Endothelial cell of hepatic sinusoid (primary cell): ENCODE measurements around the gene ELAVL1.
"Not testable (repeated sequence)": the region's sequence is repeated elsewhere in the genome, so short reads cannot be mapped to it uniquely, and the experiment has no call there.

Source experiments
- in situ Hi-C: cut with HindIII; loops from 2 replicates; pipeline ENCODE4 v1.10.0; 2017; ENCODE audit warnings: low sequenced_read_pairs

ELAVL1 gene

DNA sequence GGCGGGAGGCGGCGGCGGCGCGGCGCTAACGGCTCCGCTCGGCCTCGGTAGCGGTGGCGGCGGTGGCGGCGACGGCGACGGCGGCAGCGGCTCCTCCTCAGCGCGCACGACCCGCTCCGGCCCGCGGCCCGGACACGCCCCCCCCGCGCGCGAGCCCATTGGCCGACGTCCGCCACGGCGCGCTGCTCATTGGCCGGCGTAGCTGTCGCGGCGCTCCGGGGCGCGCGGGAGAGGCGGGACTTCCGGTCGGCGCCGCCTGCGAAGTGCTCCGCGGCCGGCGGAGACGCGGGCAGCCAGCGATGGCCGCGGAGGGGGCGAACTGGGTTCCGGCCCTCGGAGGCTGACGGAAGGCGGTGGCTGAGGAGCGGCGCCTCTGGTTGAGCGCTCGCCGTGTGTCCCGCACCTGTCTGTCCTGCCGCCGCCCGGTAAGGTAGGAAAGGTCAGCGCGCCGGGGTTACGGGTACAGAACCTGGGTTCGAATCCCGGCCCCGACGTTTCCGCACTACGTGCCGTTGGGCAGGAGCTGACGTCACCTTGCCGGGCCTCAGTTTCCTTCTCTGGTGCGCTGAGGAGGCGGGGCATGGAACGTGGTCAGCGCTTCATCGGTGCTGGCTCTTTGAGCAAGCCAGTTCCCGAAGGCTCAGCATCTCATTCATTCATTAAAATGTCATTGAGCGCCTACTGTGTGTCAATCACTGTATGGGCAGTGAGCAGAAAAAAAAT lies at the start of gene ELAVL1:
Gene ELAVL1, minus strand, starts transcription at position 108 of the 723 bp plus-strand sequence. CDS start 13,826 bp downstream, outside the sequence.
- in situ Hi-C loops = no loop called here

DNA sequence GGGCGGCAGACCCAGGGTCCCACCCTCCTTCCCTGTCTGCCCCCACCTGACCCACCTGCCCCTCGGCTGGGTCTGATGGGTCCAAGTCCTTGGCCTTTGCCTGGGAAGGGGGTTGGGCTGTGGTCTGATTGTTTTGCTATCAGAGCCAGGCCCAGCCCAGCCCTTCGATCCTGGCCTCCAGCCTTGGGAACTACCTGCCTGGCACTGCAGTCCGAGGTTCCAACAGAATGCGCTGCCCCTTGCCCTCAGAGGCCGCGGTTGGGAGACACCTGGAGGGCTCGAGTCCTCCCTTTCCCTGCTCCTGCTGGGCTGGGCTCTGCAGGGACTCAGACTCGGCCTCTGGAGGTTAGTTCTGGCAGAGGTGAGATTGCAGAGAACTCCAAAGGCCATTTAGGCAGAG lies 48.7 kb upstream of the ELAVL1 start:
- in situ Hi-C loops = no loop called here

GRCh38 chr19:8052464-8052859 lies 47.0 kb upstream of the ELAVL1 start, which contains the start of gene CCL25:
TSS of gene CCL25 (plus strand) at chr19:8052760. CDS start at chr19:8053050, 290 bp downstream.
- in situ Hi-C loops = no loop called here

DNA sequence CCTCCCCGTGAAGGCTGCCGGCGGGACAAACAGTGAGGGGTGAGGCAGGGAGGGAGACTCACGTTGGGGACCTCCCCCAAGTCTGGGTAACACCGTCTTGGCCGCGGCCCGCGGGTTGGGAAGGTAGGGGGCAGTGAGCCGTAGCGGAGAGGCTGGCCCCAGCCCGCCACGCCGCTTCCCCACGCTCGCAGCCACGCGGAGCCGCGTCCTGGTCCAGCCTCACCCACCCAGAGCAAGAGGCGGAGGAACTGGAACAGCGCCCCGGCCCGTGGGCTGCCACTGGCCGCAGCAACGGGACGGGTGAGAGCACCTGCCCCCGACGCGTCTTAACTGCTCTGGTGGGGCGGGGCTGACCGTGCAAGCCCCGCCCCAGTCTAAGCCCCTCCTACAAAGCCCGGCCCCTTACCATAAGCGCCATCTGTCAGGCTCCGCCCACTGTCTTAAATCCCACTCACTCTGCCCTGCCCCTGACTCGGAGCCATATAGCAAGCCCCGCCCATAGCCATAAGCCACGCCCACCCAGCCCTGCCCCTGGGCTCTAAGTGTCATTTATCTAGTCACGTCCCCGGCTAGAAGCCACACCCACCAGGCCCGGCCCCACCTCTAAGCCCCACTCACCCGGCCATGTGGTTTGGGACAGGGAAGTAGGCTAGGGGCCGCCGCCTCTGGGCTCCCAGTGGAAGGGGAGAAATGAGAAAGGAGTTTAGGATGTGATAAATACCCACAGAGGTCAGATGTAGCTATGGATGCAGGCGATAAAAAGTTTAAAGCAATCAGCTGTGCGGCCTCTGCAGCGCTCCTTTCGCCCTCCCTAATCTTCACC lies 45.0 kb upstream of the ELAVL1 start:
- in situ Hi-C loops = no loop called here

DNA sequence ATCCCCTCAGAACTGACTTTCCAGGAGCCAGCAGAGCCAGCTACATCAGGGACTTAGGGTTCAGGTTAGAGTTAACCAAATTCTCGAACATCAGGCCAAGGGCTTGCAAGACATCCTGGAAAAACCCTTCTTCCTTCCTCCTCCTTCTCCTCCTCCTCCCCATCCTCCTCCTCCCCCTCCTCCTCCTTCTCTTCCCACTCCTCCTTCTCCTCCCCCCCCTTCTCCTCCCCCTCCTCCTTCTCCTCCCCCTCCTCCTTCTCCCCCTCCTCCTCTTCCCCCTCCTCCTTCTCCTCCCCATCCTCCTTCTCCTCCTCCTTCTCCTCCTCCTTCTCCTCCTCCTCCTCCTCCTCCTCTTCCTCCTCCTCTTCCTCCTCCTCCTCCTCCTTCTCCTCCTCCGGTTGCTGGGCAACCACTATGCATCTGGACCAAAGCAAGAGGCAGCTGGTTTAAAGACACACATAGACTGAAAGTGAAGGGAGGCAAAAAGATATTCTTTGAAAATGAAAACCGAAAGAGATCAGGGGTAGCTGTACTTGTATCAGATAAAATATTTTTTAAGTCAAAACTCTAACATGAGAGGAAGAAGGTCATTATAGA lies 41.2 kb upstream of the ELAVL1 start:
- in situ Hi-C loops = no loop called here

DNA sequence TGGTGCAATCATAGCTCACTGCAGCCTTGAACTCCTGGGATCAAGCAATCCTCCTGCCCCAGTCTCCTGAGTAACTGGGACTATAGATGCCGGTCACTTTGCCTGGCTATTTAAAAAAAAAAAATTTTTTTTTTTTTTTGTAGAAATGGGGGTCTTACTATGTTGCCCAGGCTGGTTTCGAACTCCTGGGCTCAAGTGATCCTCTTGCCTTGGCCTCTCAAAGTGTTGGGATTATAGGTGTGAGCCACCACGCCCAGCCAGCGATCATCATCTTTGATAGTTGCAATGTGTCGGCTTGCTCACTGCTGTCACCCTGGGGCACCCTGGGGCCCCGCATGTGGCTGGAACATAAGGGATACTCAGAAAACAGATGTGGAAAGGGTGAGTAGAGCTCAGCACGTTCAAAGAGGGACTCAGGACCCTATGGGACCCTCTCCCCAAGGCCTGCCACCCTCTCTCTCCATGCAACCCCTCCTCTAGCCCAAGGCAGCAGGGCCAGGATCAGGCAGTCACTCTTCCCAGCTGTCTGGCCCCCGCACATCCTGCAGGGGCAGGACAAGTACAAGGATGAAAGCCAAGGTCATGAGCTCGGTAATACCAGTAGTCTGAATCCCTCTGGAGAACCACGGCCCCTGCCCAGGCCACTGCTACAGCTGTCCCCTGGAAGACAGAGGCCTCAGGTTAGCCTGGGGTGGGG lies 40.6 kb upstream of the ELAVL1 start:
- in situ Hi-C loops = no loop called here

DNA sequence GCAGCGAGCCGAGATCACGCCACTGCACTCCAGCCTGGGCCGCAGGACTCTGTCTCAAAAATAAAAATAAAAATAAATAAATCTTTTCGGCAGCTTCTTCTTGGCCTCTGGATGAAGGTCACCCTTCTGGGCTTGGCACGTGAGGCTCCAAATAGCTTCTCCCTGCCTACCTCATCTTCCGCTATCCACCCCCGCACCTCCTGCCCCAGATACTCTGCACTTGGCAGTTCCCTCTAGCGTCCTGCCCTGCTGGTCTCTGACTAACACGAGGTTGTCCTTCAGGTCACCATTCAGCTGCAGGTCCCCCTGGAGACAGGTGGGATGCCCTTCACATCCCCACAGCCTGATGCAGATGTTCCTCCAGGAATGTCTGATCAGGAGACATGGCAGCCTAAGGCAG lies 38.6 kb upstream of the ELAVL1 start:
- in situ Hi-C loops = no loop called here

DNA sequence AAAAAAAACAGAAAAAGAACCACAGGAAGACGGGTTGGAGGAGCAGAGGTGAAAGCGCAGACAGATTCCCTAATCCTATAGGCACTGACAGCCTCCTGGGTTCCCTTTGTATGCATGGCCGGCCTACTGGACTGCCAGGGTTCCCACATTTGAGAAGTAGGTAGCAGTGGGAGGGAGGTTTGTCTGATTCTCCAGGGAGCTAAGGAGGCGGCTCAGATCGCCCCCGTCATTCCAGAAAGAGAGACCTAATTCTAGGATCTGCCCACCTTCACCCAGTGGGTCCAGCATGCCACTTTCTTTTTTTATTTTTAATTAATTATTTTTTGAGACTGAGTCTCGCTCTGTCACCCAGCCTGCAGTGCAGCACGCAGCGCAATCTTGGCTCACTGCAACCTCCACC lies 37.5 kb upstream of the ELAVL1 start:
- in situ Hi-C loops = no loop called here

DNA sequence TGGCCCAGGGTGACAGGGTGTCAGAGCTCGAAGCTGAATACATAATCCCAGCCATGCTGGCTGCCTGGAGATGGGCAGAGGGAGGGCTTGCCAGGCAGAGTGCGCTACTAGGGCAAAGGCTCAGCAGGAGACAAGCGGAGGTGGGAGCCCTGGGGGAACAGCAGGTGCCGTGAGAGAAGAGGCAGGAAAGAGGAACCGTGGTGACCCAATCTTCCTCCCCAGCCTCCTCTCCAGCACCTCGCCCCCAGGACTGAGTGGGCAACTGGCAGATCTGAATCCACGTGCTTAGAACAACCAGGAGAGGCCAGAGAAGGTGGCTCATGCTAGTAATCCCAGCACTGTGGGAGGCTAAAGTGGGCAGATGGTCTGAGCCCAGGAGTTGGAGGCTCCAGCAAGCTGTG lies 36.1 kb upstream of the ELAVL1 start:
- in situ Hi-C loops = no loop called here

GRCh38 chr19:8039231-8039630 lies 33.8 kb upstream of the ELAVL1 start:
- in situ Hi-C loops = no loop called here

GRCh38 chr19:8038815-8039214 lies 33.4 kb upstream of the ELAVL1 start:
- in situ Hi-C loops = no loop called here

GRCh38 chr19:8036434-8037099 lies 31.1 kb upstream of the ELAVL1 start:
- in situ Hi-C loops = no loop called here

DNA sequence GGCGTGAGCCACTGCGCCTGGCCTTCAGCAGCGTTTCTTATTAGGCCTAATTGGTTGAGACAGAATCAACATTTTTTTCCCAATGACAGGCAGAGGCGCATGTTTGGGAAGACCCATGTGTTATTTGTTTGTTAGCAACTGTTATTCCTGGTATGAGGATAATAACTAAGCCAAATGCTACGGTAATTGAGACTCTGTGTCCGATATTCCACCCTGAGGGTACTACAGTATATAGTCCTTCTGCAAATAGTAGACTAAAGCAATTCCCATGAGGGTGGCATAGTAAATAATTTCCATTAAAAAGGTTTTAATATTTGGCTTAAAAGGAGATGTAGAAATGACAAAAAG lies 28.7 kb upstream of the ELAVL1 start:
- in situ Hi-C loops = no loop called here

GRCh38 chr19:8033287-8034177 lies 28.1 kb upstream of the ELAVL1 start:
- in situ Hi-C loops = not testable (repeated sequence)

GRCh38 chr19:8030960-8031359 lies 25.5 kb upstream of the ELAVL1 start:
- in situ Hi-C loops = no loop called here

- in situ Hi-C loops = loop anchor here (5.0 kb wide), 2 partner anchors 48 to 177 kb away; no protein-coding TSS in a partner anchor
Observed at GRCh38 chr19:8028951-8029491, 23.6 kb upstream of the ELAVL1 start.

GRCh38 chr19:8025316-8025715 lies 19.9 kb upstream of the ELAVL1 start:
- in situ Hi-C loops = loop anchor here (5.0 kb wide), 2 partner anchors 52 to 173 kb away; no protein-coding TSS in a partner anchor

GRCh38 chr19:8024256-8024655 lies 18.8 kb upstream of the ELAVL1 start:
- in situ Hi-C loops = not testable (repeated sequence)

DNA sequence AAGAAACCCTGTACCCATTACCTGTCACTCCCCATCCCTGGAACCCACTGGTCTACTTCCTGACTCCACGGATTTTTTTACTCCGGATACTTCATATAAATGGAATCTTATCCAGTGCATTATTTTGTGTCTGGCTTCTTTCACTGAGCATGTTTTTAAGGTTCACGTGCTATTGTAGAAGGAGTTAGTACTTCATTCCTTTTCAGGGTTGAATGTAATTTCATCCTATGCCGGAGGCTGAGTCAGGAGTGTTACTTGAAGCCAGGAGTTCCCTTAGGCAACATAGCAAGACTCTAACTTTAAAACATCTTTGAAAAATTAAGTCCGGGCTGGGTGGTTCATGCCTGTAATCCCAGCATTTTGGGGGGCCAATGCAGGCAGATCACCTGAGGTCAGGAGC lies 17.9 kb upstream of the ELAVL1 start:
- in situ Hi-C loops = no loop called here
